K562 treated with DMSO at 1 percent for 12 hours (cell line): ENCODE data around the gene CNTN1. TPM values are rescaled to one million over a fixed set of nuclear protein-coding genes. Genes with fewer than 3 reads are reported as not detected.

Experiments used
- total RNA-seq: library from RNA; unstranded; fragments of 300-600 nt; gene quantifications from 2 replicates; pipeline ENCODE4 v1.2.3, GENCODE V29; 2022; ENCODE audit not compliant: insufficient read depth

CNTN1 gene
- not detected in 2 replicates for total RNA-seq

GRCh38 chr12:40691913-40692764 lies at the start of gene CNTN1:
TSS of gene CNTN1 (plus strand) at chr12:40692439.

